Mesenchymal stem cell (in vitro differentiated cells and primary cell): ENCODE data around the gene RNF150.

Experiments
- DNase-seq: peaks from one replicate; pipeline ENCODE4 v3.0.0-alpha.2; 2013
- H2AFZ ChIP-seq: one replicate; pipeline ENCODE4 v1.6.1; 2013; ENCODE audit warnings: low read depth, mild to moderate bottlenecking, control low read depth, inconsistent platforms, low read length, moderate library complexity
- H2AK5ac ChIP-seq: 2 replicates; pipeline ENCODE4 v1.6.1; 2013; ENCODE audit warnings: low read length, moderate library complexity, mild to moderate bottlenecking, inconsistent platforms; ENCODE audit not compliant: severe bottlenecking
- H2BK120ac ChIP-seq: one replicate; pipeline ENCODE4 v1.6.1; 2013; ENCODE audit warnings: low read depth, mild to moderate bottlenecking, inconsistent platforms, low read length, moderate library complexity
- H2BK12ac ChIP-seq, 2 experiments: one replicate each; pipeline ENCODE4 v1.6.1; 2013; ENCODE audit warnings: inconsistent platforms in 2 of 2, low read length in 2 of 2, mild to moderate bottlenecking in 2 of 2, moderate library complexity in 2 of 2, control low read depth in 1 of 2
- H2BK15ac ChIP-seq: one replicate; pipeline ENCODE4 v1.6.1; 2013; ENCODE audit warnings: mild to moderate bottlenecking, low read depth, inconsistent platforms; ENCODE audit not compliant: poor library complexity, severe bottlenecking
- H2BK5ac ChIP-seq: 2 replicates; pipeline ENCODE4 v1.6.1; 2013; ENCODE audit warnings: low read depth, mild to moderate bottlenecking, low read length, control low read depth, inconsistent platforms; ENCODE audit not compliant: poor library complexity, severe bottlenecking
- H3K14ac ChIP-seq, 2 experiments: one replicate each; pipeline ENCODE4 v1.6.1; 2013; ENCODE audit warnings: inconsistent platforms in 2 of 2, low read length in 2 of 2, control low read depth in 1 of 2, mild to moderate bottlenecking in 1 of 2, moderate library complexity in 1 of 2
- H3K18ac ChIP-seq, 2 experiments: one replicate each; pipeline ENCODE4 v1.6.1; 2013; ENCODE audit warnings: inconsistent platforms in 2 of 2, low read length in 2 of 2, control low read depth in 1 of 2, low read depth in 1 of 2, mild to moderate bottlenecking in 1 of 2
- H3K23ac ChIP-seq, 2 experiments: one replicate each; pipeline ENCODE4 v1.6.1; 2013; ENCODE audit warnings: inconsistent platforms in 2 of 2, low read length in 2 of 2, mild to moderate bottlenecking in 2 of 2, moderate library complexity in 2 of 2, control low read depth in 1 of 2
- H3K27ac ChIP-seq: 2 replicates; pipeline ENCODE4 v1.5.1; 2013; ENCODE audit warnings: mild to moderate bottlenecking, moderate library complexity, low read length, control low read depth, inconsistent platforms; ENCODE audit not compliant: poor library complexity, severe bottlenecking
- H3K27me3 ChIP-seq, 2 experiments: 2 replicates each; pipeline versions ENCODE4 v1.6.1 to v1.7.0; 2013; ENCODE audit warnings: low read length in 2 of 2, mild to moderate bottlenecking in 2 of 2, moderate library complexity in 2 of 2, control low read depth in 1 of 2, inconsistent platforms in 1 of 2; ENCODE audit not compliant: control insufficient read depth in 1 of 2, insufficient read depth in 1 of 2
- H3K36me3 ChIP-seq, 2 experiments: 2 replicates each; pipeline versions ENCODE4 v1.6.1 to v1.7.0; 2013; ENCODE audit warnings: low read length in 2 of 2, control low read depth in 1 of 2, inconsistent platforms in 1 of 2, low read depth in 1 of 2, mild to moderate bottlenecking in 1 of 2; ENCODE audit not compliant: insufficient read depth in 2 of 2, control insufficient read depth in 1 of 2
- H3K4ac ChIP-seq, 2 experiments: one replicate each; pipeline ENCODE4 v1.6.1; 2013; ENCODE audit warnings: inconsistent platforms in 2 of 2, low read length in 2 of 2, mild to moderate bottlenecking in 2 of 2, moderate library complexity in 2 of 2, control low read depth in 1 of 2, low read depth in 1 of 2
- H3K4me1 ChIP-seq: 2 replicates; pipeline ENCODE4 v1.6.1; 2013; ENCODE audit warnings: low read depth, low read length, control low read depth; ENCODE audit not compliant: control insufficient read depth, insufficient read depth
- H3K4me2 ChIP-seq: 2 replicates; pipeline ENCODE4 v1.6.1; 2013; ENCODE audit warnings: low read length, mild to moderate bottlenecking, inconsistent platforms; ENCODE audit not compliant: poor library complexity, severe bottlenecking
- H3K4me3 ChIP-seq, 2 experiments: 2 replicates each; pipeline versions ENCODE4 v1.5.1 to v1.7.0; 2013; ENCODE audit warnings: low read length in 2 of 2, mild to moderate bottlenecking in 2 of 2, control low read depth in 1 of 2, low read depth in 1 of 2; ENCODE audit not compliant: insufficient read depth in 1 of 2
- H3K79me1 ChIP-seq: replicated peaks from 2 replicates; pipeline ENCODE4 v1.6.1; 2013; ENCODE audit warnings: mild to moderate bottlenecking, control low read depth, low read length, inconsistent platforms; ENCODE audit not compliant: poor library complexity, severe bottlenecking
- H3K9ac ChIP-seq: 2 replicates; pipeline ENCODE4 v1.7.0; 2013; ENCODE audit warnings: mild to moderate bottlenecking, low read length, moderate library complexity
- H3K9me3 ChIP-seq: 2 replicates; pipeline ENCODE4 v1.7.0; 2013; ENCODE audit warnings: mild to moderate bottlenecking, low read length; ENCODE audit not compliant: control insufficient read depth
- H4K8ac ChIP-seq: one replicate; pipeline ENCODE4 v1.6.1; 2013; ENCODE audit warnings: inconsistent platforms, mild to moderate bottlenecking, low read length, moderate library complexity
- H4K91ac ChIP-seq: one replicate; pipeline ENCODE4 v1.6.1; 2013; ENCODE audit warnings: mild to moderate bottlenecking, low read length, inconsistent platforms
- WGBS: methylation state at CpG from one replicate; pipeline ENCODE4 v1.1.7; 2013; ENCODE audit warnings: mixed read lengths; 5-methylcytosine and 5-hydroxymethylcytosine counted together

RNF150 gene

DNA sequence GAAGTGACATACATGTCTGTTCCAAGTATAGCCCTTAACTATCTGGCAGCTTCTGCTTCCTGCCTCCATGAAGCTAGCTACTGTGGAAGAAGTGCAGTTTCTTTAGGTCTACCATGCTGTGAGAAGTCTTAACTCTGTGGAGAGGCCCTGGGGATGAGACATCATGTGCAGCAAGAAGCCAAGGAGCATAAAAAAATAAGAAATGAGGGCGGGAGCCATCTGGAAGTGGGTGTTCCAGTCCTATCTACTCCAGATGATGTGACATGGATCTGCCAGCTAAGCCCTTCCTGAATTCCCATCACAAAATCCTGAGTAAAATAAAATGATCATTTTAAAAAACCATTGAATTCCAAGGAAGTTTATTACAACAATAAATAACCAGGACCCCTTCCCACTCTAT is 289.2 kb downstream of the RNF150 start:
- Histone ChIP-seq H2AK5ac (no peak overlapping the region), H3K36me3 (no peaks in the 10 kb centered on the region), H2BK15ac (no peak overlapping the region), H2BK120ac (no peak overlapping the region), H4K91ac (no peak overlapping the region), H3K27me3 (no peaks in the 10 kb centered on the region), H3K27ac (no peak overlapping the region), H2BK12ac (no peak overlapping the region), H3K4me1 (no peaks in the 10 kb centered on the region), H4K8ac (no peak overlapping the region), H3K9me3 (no peaks in the 10 kb centered on the region), H3K79me1 (no peaks in the 10 kb centered on the region), H3K18ac (no peak overlapping the region), H3K4me3 (no peak overlapping the region), H3K14ac (no peak overlapping the region), H3K23ac (no peak overlapping the region), H3K9ac (no peak overlapping the region), H2AFZ (no peak overlapping the region), H2BK5ac (no peak overlapping the region), H3K4me2 (no peak overlapping the region), H3K4ac (no peak overlapping the region)
- no peak for DNase-seq
- no CpG with 5 or more reads among the region's 1 CpG for WGBS

DNA sequence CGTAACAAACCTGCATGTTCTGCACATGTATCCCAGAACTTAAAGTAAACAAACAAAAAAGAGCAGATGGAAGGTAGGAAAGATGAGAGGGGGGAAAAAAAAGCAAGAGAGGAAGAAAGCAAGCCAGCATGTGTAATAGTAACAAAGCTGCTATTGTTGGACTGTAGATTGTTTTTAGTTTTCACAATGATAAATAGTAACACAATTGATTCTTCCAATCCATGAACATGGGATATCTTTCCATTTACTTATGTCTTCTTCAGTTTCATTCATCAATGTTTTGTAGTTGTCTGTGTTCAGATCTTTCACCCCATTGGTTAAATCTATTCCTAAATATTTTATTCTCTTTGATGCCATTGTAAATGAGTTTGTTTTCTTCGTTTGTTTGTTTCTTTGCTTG is 292.1 kb downstream of the RNF150 start:
- Histone ChIP-seq H2AFZ (no peak overlapping the region), H3K18ac (no peak overlapping the region), H2BK5ac (no peak overlapping the region), H3K9ac (no peak overlapping the region), H3K4me1 (no peaks in the 10 kb centered on the region), H3K4ac (no peak overlapping the region), H3K79me1 (no peaks in the 10 kb centered on the region), H3K27me3 (no peaks in the 10 kb centered on the region), H3K14ac (no peak overlapping the region), H3K4me3 (no peak overlapping the region), H2BK12ac (no peak overlapping the region), H3K23ac (no peak overlapping the region), H2BK15ac (no peak overlapping the region), H3K4me2 (no peak overlapping the region), H2AK5ac (no peak overlapping the region), H3K36me3 (no peaks in the 10 kb centered on the region), H4K8ac (no peak overlapping the region), H2BK120ac (no peak overlapping the region), H3K27ac (no peak overlapping the region), H4K91ac (no peak overlapping the region), H3K9me3 (no peaks in the 10 kb centered on the region)
- DNase-seq, result no peak
- WGBS, result 48% methylated on average over 1 of the region's 2 CpGs

DNA sequence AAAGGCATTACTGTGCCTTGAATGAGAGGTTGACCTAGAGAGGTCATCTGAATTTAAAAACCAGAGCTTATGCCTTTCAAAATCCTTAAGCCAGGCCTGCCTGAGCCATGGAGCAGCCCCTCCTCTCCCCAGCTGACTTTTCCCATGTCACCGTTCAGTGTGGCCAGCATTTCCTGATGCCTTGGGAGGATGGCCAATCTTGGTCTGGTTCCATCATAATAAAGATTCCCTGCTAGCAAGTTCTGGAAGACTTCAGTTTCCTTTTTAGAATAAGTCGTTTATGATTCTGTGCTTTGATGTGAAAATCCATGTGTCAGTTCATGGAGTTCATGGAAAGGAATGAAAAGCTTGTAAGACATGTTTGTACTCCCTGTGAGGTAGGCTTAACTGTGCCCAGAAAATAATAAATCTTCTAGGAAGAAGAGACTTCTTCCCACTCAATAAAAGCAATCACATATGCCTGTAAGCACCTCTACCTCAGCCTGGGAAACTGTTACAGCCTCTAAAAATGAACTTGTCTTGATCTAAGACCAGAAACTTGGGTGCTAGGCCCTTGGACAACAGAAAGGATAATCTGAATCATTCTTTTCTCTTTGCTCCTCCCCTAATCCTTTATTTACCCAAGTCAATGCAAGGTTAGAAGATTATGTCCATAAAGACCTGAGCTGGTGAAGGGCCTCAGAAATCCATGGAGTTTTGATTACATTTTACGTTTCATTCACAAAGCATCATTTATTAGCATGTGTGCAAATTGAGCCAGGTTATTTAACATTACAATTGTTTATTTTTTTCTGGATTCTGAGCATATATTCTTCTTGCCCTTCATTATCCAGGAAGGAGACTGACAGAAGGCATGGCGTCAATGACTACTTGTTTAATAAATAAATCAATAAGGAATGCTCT is 293.1 kb downstream of the RNF150 start:
- Histone ChIP-seq H2AK5ac (no peak overlapping the region), H2BK15ac (no peak overlapping the region), H3K4me2 (no peak overlapping the region)

DNA sequence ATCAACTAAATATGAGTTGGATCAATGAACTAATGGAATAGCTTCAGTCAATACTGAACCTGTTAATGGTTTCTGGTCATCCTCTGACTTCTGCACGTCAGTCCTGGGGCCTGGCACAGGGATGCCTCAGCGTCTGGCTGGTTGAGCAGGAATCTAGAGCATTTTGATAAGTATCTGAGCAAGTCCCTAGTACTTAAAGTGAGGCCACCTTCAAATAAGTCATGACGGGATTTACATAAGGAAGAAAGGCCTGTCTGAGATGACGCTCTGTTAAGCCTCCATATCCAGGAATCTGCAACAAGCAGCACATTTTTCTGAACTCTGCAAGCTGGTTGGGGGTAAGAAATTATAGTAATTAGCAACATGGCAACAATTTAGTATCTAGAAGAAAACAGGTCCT is 293.9 kb downstream of the RNF150 start:
- no peak overlapping the region for H3K18ac ChIP-seq
- H3K27me3 ChIP-seq, result peaks cover 0 to 2% of the 10 kb centered on the region in 2 experiments
- H2BK15ac ChIP-seq, result no peak overlapping the region
- H3K36me3 ChIP-seq, result no peaks in the 10 kb centered on the region
- no peaks in the 10 kb centered on the region for H3K9me3 ChIP-seq
- DNase-seq, result peak; percentile 10
- no peak overlapping the region for H3K27ac ChIP-seq
- H3K9ac ChIP-seq, result no peak overlapping the region
- H4K91ac ChIP-seq, result no peak overlapping the region
- no peak overlapping the region for H3K23ac ChIP-seq
- H3K14ac ChIP-seq, result no peak overlapping the region
- no peak overlapping the region for H4K8ac ChIP-seq
- H2BK120ac ChIP-seq, result no peak overlapping the region
- no peak overlapping the region for H2BK12ac ChIP-seq
- H3K79me1 ChIP-seq, result no peaks in the 10 kb centered on the region
- H2AFZ ChIP-seq, result no peak overlapping the region
- no peak overlapping the region for H3K4me3 ChIP-seq
- H3K4me2 ChIP-seq, result no peak overlapping the region
- H3K4ac ChIP-seq, result no peak overlapping the region
- H2AK5ac ChIP-seq, result no peak overlapping the region
- H3K4me1 ChIP-seq, result no peaks in the 10 kb centered on the region
- 51% methylated on average over 4 of the region's 4 CpGs for WGBS
- no peak overlapping the region for H2BK5ac ChIP-seq

More for the DNA sequence above, 293.1 kb downstream of the RNF150 start:
- Histone ChIP-seq H3K27me3 (peaks cover 0 to 1% of the 10 kb centered on the region in 2 experiments), H3K18ac (no peak overlapping the region), H4K91ac (no peak overlapping the region), H2BK12ac (no peak overlapping the region), H3K9me3 (no peaks in the 10 kb centered on the region), H3K27ac (no peak overlapping the region), H3K36me3 (no peaks in the 10 kb centered on the region), H4K8ac (no peak overlapping the region), H3K4ac (no peak overlapping the region), H2BK5ac (no peak overlapping the region), H3K23ac (no peak overlapping the region), H3K4me3 (no peak overlapping the region), H3K79me1 (no peaks in the 10 kb centered on the region), H2BK120ac (no peak overlapping the region), H3K14ac (no peak overlapping the region), H3K4me1 (no peaks in the 10 kb centered on the region), H2AFZ (no peak overlapping the region), H3K9ac (no peak overlapping the region)
- WGBS, result 55% methylated on average over 2 of the region's 4 CpGs
- peak; percentile 7 for DNase-seq
